ENCODE measurements around the gene DHX57.

Gene DHX57

GRCh38 chr2:38754049-38754448 lies 121.7 kb downstream of the DHX57 start:
- DNase-seq (ENCODE audit: extremely low spot score): no peak
- ChIA-PET CTCF (no interaction called here), POLR2A (no interaction called here)
- TF ChIP-seq SP1 (IDR thresholded peaks at IDR 0.05) (no peak), L3MBTL2 (conservative IDR thresholded peaks at IDR 0.05) (no peak), LEF1 (IDR thresholded peaks at IDR 0.05; ENCODE audit: borderline replicate concordance) (no peak), ARNT (IDR thresholded peaks at IDR 0.05) (no peak), ELF4 (IDR thresholded peaks at IDR 0.05) (no peak), TARDBP (IDR thresholded peaks at IDR 0.05) (no peak), HDGF (IDR thresholded peaks at IDR 0.05; ENCODE audit: borderline replicate concordance) (no peak), BHLHE40 (IDR thresholded peaks at IDR 0.05; ENCODE audit: borderline replicate concordance) (no peak), NFRKB (IDR thresholded peaks at IDR 0.05) (no peak), CTBP1 (IDR thresholded peaks at IDR 0.05; ENCODE audit: borderline replicate concordance) (no peak), FOXM1 (IDR thresholded peaks at IDR 0.05; ENCODE audit: borderline replicate concordance) (no peak), FOXK2 (IDR thresholded peaks at IDR 0.05) (no peak), SUZ12 (IDR thresholded peaks at IDR 0.05) (no peak), FOXA1 (IDR thresholded peaks at IDR 0.05) (no peak), ZNF384 (IDR thresholded peaks at IDR 0.05) (no peak)
- TF ChIP-seq, protein P1, sequence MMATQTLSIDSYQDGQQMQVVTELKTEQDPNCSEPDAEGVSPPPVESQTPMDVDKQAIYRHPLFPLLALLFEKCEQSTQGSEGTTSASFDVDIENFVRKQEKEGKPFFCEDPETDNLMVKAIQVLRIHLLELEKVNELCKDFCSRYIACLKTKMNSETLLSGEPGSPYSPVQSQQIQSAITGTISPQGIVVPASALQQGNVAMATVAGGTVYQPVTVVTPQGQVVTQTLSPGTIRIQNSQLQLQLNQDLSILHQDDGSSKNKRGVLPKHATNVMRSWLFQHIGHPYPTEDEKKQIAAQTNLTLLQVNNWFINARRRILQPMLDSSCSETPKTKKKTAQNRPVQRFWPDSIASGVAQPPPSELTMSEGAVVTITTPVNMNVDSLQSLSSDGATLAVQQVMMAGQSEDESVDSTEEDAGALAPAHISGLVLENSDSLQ (IDR thresholded peaks at IDR 0.05): no peak

GRCh38 chr2:38751596-38752410 lies 123.9 kb downstream of the DHX57 start:
- DNase-seq (ENCODE audit: extremely low spot score): peak; percentile 23
- TF ChIP-seq ZNF384 (IDR thresholded peaks at IDR 0.05): no peak
- peak; percentile 73; the same call in 1 of the 2 replicates for TF ChIP-seq HDGF (IDR thresholded peaks at IDR 0.05; ENCODE audit: borderline replicate concordance)
- CTCF ChIA-PET: interaction anchor here (0.5 to 0.6 kb wide), 2 partner anchors 18 to 441 kb away, joined by 3 to 4 read pairs; no protein-coding TSS in a partner anchor
- POLR2A ChIA-PET: interaction anchor here (0.6 to 2.1 kb wide), 87 partner anchors 8 to 827 kb away, joined by 3 to 59 read pairs (median 4); partner anchors contain the start of genes DHX57, GALM, HNRNPLL and MORN2

DNA sequence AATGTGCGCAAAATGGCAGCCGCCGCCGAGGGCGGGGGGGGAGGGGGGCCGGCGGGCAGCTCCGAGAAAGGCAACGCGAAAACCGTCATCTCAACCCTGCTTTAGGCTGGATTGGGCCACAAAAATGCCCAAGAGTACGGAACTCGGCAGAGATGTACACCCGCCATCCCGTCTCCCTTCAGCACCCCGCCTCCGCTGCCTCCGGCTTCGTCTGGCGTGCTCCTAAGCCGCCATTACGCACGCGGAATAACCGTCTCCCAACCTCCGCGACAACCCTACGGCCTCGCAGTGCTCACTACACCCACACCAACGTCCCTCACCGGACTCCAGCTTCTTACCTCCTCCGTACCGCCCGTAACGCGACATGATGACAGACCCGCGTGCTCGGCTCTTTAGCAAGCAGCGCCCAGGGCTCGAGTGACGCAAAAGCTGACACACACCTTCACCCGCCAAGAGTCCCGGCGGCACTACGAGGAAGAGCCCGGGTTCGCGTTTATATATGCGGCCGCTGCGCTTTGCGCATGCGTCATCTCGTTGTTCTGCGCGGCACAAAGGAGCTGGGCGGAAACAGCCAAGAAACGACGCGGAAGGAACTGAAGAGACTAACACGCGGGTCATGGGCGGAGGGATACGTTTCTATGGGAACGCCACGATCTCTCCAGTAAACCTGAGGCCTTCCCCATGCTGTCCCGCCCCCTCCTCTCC lies 124.7 kb downstream of the DHX57 start, which contains the start of gene SRSF7:
Gene SRSF7 (minus strand): TSS at position 471 of the 705 bp plus-strand sequence. CDS start 105 bp downstream, at position 366.
- ChIA-PET CTCF (interaction anchor here (0.6 kb wide), 1 partner anchor 440 kb away, joined by 3 read pairs; no protein-coding TSS in a partner anchor), POLR2A (interaction anchor here (0.6 to 2.1 kb wide), 88 partner anchors 9 to 826 kb away, joined by 3 to 59 read pairs (median 4); partner anchors contain the start of genes DHX57, GALM, HNRNPLL and MORN2)
- peak; percentile 96 for DNase-seq (ENCODE audit: extremely low spot score)
- TF ChIP-seq FOXM1 (IDR thresholded peaks at IDR 0.05; ENCODE audit: borderline replicate concordance): no peak
- TF ChIP-seq CTBP1 (IDR thresholded peaks at IDR 0.05; ENCODE audit: borderline replicate concordance): peak; percentile 38; the same call in 1 of the 2 replicates
- peak; percentile 91 for TF ChIP-seq ARNT (IDR thresholded peaks at IDR 0.05)
- TF ChIP-seq NFRKB (IDR thresholded peaks at IDR 0.05): peak; percentile 72
- TF ChIP-seq ELF4 (IDR thresholded peaks at IDR 0.05): peak; percentile 100
- TF ChIP-seq L3MBTL2 (conservative IDR thresholded peaks at IDR 0.05): peak; percentile 90
- no peak for TF ChIP-seq HDGF (IDR thresholded peaks at IDR 0.05; ENCODE audit: borderline replicate concordance)

DNA sequence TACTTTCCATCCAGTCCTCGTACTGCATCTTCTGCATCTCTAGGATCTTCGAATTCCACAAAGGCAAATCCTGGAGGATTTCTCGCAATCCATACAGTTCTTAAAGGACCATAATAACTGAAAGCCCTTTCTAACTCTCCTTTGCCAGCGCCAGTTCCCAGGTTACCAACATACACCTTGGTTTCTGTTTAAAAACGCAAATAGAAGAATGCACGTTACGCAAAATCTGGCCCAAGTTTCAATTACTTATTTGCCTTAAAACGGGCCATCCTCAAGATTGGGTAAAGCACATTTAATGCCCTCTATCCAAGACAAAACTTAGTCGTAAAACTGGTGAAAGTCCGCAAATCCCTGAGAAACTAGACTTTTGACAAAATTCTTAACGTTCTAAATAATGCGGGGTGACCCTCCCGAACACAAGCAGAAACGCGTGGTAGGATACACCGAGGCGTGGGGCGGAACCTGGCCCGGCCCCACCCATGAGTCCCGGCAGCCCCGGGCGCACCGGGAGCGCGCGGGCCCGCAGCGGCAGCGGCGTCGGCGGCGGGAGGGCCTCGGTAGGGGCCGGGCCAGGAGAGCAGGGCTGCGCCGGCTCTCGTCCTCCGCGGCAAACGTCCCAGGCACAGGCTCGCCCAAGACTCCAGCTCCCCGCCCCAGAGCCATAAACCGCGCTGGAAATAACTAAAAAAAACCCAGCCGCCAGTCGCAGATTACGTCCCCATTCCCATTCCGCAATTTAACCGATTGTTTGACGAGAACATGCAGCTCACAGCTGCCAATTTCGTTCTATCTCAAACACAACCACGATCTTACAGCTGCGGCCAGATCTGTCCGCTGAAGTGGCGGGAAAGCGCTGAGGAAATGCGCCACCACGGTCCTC lies 125.5 kb downstream of the DHX57 start:
- peak; percentile 27 for DNase-seq (ENCODE audit: extremely low spot score)
- POLR2A ChIA-PET: interaction anchor here (1.0 to 2.1 kb wide), 16 partner anchors 8 to 825 kb away, joined by 4 to 59 read pairs (median 8); partner anchors contain the start of genes HNRNPLL, RMDN2 and SOS1
- CTCF ChIA-PET: no interaction called here
- TF ChIP-seq SUZ12 (IDR thresholded peaks at IDR 0.05) (no peak), CTBP1 (IDR thresholded peaks at IDR 0.05; ENCODE audit: borderline replicate concordance) (no peak)

DNA sequence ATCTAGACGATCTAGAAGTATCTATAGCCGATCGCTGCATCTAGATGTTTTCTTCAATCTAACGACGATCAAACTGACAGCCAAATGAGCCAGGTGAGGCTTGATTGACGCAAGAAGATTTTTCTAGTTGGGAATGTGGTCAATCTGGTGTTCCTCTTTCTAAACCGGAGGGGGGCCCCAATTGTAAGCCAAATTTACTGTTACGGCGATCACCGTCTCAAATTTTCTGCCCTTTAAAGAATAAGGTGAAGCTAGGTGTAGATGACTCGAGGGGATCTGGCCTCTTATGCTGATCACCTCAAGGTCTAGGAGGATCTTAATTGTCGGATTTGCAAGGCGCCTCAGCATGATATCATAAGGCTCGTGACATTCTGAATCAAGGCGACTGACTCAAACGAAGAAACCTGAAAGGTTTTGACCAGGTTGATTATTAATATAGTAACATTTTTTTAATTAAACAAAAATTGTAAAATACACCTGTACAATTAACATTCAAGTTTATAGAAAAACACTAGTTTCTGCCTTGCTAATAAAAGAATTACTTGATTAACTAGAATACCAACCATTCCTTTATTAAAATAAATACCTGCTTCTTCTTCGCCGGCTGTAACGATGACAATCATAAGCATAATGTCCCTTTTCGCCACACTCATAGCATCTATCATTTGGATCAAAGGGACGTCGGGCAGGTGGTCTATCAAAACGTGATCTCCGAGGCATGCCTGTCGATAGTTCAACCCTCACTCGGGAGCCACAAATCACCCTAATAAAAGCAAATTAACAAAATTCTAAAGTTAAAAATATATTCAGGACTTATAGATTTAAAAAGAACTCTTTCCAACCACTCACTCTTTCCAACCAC lies 126.6 kb downstream of the DHX57 start:
- no peak for DNase-seq (ENCODE audit: extremely low spot score)
- CTCF ChIA-PET: no interaction called here
- POLR2A ChIA-PET: no interaction called here
- TF ChIP-seq FOXM1 (IDR thresholded peaks at IDR 0.05; ENCODE audit: borderline replicate concordance) (no peak), NFRKB (IDR thresholded peaks at IDR 0.05) (no peak), TARDBP (IDR thresholded peaks at IDR 0.05) (no peak)
- TF ChIP-seq, protein P1 (IDR thresholded peaks at IDR 0.05): peak; percentile 24; the same call in 1 of the 2 replicates

DNA sequence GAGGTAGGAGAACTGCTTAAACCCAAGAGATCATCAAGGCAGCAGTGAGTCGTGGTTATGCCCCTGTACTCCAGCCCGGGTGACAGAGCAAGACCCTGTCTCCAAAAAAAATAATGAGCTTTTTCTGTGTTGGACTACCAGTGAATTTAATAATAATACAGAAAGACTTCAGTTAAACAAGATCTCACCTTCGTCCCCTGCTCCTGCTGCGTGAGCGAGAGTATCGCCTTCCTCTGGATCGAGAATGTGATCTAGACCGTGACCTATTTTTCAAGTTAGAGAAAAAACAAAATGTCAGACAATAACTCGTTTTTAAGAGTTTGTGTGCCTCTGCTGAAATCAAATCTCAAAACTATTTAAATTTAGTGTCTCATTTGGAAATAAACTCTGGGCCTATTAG lies 127.3 kb downstream of the DHX57 start:
- TF ChIP-seq CTBP1 (IDR thresholded peaks at IDR 0.05; ENCODE audit: borderline replicate concordance) (no peak), NFRKB (IDR thresholded peaks at IDR 0.05) (no peak), ARNT (IDR thresholded peaks at IDR 0.05) (no peak), ELF4 (IDR thresholded peaks at IDR 0.05) (no peak), ZNF384 (IDR thresholded peaks at IDR 0.05) (no peak), FOXM1 (IDR thresholded peaks at IDR 0.05; ENCODE audit: borderline replicate concordance) (no peak), SUZ12 (IDR thresholded peaks at IDR 0.05) (no peak), FOXA1 (IDR thresholded peaks at IDR 0.05) (no peak), L3MBTL2 (conservative IDR thresholded peaks at IDR 0.05) (no peak), HDGF (IDR thresholded peaks at IDR 0.05; ENCODE audit: borderline replicate concordance) (no peak), TARDBP (IDR thresholded peaks at IDR 0.05) (no peak), BHLHE40 (IDR thresholded peaks at IDR 0.05; ENCODE audit: borderline replicate concordance) (no peak)
- TF ChIP-seq, protein P1 (IDR thresholded peaks at IDR 0.05): no peak
- ChIA-PET POLR2A (no interaction called here), CTCF (no interaction called here)
- DNase-seq (ENCODE audit: extremely low spot score): no peak
